HG02981 (cell line): ENCODE data around the gene ATXN7L3B.
"Not testable (repeated sequence)": the region's sequence is repeated elsewhere in the genome, so short reads cannot be mapped to it uniquely, and the experiment has no call there.

Experiments used
- ATAC-seq: cut with Tn5 transposase; IDR thresholded peaks from one replicate; pipeline ENCODE4 v1.9.1; 2021; ENCODE audit warnings: mild to moderate bottlenecking, moderate library complexity; ENCODE audit not compliant: unreplicated experiment

The ATXN7L3B gene, protein sequence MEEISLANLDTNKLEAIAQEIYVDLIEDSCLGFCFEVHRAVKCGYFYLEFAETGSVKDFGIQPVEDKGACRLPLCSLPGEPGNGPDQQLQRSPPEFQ

DNA sequence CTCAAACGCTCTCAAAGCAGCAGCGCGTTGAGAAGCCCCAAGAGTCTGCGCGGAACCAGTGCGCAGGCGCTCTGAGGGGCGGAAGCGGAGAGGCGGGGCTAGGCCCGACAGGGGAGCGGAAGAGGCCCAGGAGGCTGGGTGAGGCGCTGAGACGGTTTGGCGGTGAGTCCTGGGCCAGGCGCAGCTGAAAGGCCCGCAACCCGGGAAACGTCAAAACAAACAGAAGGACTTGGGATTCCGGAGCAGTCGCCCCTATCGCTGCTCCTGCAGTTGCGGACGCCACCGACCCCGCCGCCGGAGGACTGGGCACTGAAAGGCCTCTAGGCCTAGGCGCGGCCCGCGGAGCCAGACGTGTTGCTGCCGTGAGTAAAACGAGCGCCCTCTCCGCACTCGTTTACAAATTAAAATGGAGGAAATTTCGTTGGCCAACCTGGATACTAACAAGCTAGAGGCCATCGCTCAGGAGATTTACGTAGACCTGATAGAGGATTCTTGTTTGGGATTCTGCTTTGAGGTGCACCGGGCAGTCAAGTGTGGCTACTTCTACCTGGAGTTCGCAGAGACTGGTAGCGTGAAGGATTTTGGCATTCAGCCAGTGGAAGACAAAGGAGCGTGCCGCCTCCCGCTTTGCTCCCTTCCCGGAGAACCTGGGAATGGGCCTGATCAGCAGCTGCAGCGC, at the start of gene ATXN7L3B:
ATXN7L3B (plus strand) TSS at position 129 of the 679 bp plus-strand sequence; CDS start at position 407, 278 bp downstream.
- peak; percentile 94 for ATAC-seq

DNA sequence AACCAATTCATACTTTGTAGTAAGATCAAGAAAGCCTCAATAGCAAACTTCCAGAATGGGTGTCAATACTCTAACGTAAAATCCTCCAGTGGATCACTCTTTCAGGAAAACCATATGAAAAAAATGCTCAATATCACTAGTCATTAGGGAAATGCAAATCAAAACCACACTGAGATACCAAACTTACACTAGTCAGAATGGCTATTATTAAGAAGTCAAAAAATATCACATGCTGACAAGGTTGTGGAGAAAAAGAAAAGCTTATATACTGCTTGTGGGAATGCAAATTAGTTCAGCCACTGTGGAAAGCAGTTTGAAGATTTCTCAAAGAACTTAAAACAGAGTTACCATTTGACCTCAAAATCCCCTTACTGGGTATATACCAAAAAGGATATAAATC, 49.5 kb upstream of the ATXN7L3B start:
- peak; percentile 53 for ATAC-seq

DNA sequence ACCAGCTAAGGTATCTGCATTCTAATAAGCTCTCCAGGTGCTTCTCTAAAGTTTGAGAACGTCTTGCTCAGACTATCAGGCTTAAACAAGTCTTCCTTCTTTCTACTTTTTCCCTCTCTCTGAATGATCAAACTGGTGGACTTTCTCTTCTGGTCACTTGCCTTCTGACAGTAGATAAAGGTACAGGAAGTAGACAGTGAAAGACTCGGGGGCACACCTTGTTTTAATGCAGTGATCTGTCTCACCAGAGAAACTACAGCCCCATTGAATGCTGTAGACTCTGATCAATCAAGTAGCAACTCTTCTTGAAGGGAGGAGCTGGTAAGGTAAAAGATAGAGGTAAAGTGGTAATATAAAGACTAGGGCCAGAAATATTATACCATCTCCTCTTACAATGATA, 48.1 kb upstream of the ATXN7L3B start:
- no peak for ATAC-seq

DNA sequence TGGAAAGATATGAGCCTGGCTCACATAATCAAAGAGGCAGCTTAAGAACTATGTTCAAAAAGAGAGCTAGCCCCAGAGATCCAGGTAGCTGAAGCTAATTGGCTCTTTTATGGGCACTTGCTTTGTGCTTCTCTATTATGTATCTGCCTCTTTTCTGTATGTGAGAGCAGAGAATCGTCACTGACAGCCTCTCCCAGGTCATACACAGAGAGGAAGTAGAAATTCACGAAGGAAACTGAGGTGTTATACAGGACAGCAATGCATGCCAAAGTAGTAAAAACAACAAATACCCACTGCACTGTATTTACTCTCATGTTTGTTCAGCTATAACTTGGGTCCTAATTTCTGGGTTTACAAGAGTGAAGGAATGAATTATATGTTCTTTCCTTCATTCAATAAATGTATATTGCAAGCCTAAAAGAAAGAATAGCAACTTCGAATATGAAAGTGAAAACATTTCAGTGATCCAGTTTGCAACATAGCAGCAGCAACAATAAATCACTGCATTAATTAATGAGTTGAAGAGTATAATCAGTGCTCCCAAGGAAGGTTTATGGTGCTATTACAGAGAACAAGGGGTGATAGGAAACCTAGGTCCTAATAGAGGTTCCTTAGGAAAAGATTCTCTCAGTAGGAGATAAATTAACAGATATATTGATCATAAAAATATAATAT, 47.1 kb upstream of the ATXN7L3B start:
- peak; percentile 77 for ATAC-seq

DNA sequence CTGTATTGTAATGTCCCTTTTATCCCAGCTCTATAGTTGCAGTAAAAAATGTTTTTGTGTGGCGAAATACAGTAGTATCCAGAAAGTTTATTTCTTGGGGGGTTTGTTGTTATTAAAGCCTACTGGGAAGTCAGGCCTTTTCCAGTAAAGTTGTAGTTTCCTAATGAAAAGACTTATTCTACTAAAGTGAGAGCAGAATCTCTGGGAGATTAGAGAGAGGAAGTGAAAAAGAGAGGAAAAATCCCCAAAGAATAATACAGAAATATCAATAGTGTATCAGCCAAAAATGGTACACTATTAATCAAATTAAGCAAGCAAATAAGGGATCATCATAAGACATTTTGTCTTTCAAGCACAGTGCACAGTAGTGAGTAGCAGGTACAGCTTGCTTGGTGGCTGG, 46.3 kb upstream of the ATXN7L3B start:
- no peak for ATAC-seq

DNA sequence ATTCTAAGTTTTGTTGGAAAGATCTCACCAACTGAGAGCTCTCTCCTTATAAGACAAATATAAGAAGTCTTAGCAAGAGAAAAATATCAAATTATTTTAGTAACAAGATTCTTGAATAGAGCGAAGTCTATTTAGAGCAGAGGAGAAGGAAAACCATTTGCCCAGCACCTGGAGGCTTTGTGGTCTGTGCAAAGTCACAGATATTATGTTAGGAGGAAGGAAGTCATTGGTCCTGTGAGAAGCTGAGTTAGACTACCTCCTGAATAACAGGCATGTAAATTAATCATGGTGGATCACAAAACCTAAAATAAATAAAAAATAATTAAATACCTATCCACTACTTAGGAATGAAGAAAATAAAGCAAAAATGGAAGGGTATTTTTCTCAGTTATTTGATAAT, 38.4 kb upstream of the ATXN7L3B start:
- no peak for ATAC-seq

DNA sequence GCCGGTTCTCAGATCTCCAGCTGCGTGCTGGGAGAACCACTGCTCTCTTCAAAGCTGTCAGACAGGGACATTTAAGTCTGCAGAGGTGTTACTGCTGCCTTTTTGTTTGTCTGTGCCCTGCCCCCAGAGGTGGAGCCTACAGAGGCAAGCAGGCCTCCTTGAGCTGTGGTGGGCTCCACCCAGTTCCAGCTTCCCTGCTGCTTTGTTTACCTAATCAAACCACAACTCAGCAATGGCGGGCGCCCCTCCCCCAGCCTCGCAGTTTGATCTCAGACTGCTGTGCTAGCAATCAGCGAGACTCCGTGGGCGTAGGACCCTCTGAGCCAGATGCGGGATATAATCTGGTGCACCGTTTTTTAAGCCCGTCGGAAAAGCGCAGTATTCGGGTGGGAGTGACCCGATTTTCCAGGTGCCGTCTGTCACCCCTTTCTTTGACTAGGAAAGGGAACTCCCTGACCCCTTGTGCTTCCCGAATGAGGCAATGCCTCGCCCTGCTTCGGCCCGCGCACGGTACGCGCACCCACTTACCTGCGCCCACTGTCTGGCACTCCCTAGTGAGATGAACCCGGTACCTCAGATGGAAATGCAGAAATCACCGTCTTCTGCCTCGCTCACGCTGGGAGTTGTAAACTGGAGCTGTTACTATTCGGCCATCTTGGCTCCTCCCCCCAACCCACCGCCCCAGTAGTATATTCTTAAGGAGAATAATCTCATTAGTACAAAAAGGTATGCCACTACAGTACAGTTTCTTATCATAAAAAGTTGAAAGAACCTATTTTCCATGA, 28.6 kb upstream of the ATXN7L3B start:
- not testable (repeated sequence) for ATAC-seq

DNA sequence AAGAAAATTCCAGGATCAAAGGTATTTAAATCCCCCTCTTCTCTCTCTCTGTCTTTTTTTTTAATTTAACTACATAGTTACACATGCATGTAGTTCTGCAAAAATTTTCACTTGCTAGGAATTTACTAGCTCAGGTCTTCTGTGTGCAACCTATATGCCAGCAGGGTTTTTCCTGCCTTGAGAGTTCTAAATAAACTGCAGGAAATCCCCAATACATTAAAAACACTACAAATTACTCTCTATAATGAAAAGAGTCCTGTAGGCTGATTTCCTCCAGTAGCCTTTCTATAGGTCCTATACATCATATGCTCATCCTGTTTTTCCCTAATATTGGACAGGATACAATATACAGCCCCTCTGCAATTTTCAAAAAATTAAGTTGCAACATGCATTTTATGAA, 27.7 kb upstream of the ATXN7L3B start:
- no peak for ATAC-seq

DNA sequence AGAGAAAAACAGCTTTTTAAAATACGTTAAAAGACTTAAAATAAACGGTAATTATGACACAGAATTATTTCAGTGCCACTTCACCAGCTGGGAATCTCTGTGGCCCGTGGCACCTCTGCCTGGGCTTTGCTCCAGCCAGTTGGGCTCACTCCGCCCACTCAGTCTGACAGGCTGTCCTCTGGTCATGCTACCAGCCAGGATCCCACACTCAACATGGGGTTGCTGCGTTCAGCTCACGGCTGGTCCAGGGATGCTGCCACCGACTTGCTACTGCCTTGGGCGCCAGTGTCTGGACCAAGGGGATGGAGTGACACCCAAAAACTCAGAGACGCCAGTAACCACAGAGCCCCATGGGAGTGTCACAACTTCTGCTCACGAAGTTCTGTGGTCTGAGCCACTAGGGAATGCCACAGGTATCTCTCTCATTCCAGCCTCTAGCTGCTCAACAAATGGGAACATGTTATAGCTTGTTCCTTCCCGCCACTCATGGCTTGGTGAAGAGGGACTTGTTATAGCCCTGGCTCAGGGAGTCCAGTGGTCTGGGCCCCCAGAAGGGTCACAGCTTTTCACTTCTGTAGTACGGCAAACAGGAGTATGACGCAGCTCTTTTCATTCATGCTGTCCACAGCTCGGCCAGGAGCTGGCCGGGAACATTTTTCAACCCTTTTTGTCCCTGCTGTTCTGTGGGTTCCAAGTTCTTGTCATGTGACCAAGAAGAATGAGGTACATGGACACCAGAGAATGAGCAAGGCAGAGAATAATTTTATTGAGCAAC, 23.4 kb upstream of the ATXN7L3B start:
- no peak for ATAC-seq

DNA sequence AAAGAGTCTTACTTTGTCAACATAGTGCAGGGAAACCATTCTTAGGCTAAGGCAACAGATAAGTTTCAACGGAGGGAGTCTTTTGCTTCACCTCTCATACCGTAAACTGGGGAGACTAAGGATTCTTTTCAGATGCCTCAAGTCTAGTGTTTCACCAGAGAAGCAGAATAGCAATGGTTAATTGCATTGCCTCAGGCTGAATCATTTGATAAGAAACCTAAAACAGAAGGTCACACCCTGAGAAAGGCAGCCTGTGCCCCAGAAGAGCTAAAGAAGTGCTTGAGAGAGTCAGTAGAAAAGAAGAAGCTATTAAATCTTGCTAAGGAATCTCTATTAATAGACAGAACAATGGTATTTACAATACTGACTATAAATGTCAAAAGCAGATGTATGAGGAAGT, 21.8 kb upstream of the ATXN7L3B start:
- ATAC-seq, result no peak

DNA sequence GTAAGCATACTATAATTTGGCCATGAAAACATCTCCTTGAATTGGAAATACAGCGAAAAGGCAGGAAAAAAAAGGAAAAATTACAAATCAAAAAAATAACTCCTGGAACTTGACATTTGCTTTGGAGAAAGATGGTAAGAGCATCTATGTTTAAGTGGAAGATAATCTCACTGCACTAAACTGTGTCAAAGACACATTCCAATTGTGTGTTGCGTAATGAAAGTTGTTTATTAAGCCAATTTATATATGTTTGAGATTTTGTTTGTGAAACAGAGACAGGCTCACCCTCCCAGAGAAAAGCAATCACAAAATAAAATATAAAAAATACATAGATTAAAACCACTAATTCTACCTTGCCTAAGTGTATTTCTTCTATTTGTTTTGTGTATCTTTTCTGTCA, 11.1 kb upstream of the ATXN7L3B start:
- no peak for ATAC-seq

DNA sequence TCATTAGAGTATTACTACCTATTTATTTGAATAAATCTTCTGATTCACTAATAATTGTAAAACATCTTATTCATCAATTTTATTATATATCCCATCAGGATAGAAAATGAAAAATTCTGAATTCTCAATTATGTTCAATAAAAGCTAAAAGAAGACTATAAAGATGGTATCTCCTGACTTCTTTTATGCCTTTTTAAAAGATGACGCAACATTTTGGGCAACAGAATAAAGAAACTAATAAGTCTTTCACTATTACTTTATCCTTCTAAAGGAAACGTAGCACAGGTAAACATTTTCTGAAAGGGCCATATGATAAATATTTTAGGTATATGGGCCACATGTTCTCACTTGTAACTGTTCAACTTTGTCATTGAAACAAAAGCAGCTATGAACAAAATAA, 10.1 kb upstream of the ATXN7L3B start:
- no peak for ATAC-seq

DNA sequence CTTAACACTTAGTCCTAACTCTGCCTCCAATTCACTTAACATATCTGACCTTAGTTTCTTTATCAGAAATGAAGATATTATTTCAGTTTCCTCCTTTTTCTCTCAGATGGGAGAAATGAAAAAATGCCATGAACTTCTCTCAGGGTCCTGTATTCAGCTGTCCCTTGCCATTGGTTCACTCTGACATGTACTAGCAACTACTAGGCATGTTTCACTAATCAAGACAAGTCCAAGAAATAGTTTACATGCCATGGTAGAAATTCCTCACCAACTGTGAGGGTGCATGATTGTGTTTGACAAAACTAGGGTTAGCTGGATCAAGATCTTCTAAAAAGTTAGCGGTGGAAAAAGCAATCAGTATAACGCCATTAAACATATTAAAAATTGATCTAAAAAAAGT, 7.0 kb upstream of the ATXN7L3B start:
- no peak for ATAC-seq

DNA sequence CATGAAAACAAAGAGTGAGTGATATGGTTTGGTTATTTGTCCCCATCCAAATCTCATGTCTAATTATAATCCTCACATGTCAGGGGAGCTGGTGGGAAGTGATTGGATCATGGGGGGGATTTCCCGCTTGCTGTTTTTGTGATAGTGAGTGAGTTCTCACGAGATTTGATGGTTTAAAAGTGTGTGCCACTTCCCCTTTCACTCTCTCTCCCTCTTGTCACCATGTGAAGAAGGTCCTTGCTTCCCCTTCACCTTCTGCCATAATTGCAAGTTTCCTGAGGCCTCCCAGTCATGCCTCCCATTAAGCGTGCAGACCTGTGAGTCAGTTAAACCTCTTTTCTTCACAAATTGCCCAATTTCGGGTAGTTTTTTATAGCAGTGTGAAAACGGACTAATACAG, 2.1 kb upstream of the ATXN7L3B start:
- no peak for ATAC-seq

DNA sequence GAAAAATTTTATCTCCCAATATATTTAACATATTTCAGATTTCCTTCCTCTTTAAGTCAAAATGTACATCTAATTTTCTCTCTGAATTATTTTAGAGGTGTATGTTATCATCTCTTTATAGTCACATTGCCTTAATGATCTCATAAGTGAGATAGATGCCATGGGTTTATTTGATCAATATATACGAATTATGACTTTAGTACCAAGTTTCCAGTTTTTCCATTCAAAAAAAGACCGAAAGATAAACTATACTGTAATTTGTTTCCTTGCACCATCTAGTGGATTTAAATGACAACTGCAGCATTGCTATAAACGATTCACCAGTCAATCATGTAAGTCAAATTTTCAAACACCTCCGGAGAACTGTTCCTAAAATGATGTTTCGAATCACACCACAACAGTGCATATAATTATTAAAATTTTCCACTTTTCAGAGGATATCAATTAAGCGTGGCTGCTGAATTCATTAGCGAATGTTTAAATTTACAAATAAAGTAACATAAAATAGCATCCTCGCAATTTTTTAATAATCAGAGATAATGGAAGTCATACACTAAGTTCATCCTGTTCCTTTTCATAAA, 419 bp upstream of the ATXN7L3B start:
- ATAC-seq, result peak; percentile 53

DNA sequence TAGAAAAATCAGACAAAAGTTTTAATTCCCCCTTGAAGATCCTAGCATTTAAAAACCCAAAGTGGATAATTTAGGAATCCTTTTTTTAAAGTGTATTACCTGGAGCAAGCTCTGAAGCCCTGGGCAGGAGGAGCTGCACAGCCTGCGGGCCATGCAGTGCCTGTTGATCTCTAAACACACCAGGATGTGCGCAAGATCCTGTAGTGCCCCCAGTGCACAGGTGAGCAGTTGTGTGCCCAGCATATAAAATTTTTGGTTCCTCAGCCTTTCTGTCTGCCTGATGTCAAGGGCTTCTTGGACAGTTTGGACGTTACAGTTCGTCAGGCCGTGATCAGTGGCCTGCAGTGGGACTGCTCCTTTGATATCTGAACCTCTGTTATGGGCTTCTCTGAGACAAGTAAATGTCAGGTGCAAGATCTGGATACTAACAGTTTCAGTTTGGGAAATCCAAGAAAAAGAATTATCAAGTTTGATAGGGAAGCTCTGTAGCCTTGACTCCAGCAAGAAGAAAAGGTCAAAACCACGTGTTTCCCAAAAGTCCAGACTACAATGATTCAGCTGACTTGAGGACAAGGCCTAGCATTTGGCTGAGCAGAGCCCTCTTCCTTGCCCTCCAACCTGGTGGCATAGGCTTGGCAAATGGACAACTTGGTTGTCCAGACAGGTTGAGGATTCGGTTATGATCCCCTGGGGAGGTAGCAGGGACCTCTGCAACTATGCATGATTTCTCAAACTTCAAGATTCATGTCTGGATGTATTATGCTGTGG, 1.0 kb downstream of the ATXN7L3B start:
- no peak for ATAC-seq

DNA sequence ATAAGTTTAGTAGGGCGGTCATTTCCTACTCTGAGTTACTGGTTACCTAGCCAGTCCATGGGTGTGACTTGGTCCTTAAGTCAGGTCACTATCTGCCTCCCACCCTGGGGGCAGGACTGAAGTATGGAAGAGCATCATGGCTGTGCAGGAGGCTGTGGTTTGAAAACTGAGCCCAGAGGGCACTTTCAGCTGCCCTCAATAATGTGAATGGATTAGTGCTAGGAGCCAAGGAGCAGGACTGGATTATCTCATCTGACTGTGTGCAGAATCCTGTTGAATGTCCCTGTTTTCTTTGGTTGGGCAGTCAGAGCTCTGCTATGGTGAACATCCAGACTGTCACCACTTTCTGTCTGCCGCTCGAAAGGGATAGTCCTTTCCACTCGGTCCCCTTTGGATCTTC, 1.6 kb downstream of the ATXN7L3B start:
- no peak for ATAC-seq

DNA sequence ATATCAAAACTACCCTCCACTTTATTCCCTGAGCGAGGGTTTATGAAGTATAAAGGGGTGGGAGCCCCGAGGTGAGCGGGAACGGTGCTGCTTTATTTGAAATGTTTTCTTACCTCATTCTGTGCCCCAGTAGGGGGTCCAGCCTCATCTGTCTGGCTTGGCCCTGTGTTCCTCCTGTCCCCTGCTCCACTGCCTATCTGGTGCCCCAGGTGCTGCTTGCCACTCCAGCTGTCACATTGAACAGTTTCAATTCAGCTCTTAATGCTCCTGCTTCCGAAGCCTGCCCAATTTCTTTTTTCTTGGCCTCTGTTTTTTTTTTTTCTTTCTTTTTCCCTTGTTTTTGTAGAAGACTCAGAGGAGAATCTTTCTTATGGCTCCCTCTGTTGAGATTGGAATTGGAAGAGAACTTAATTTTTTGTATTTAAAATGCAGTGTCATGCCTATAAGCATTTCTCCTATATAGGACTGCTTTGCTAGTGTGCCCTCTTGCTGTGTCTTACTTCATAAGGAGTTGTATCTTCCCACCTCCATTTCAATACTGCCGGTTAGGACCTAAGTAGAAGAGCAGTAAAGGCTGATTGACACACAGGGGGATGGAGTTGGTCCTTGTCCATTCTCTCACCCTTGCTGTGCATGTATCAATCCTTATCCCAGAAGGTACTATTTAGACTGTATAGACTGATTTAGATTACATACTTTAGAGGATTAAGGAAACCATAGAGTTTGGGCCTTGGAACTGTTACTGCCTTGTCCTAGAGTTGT, 2.3 kb downstream of the ATXN7L3B start:
- ATAC-seq, result no peak

DNA sequence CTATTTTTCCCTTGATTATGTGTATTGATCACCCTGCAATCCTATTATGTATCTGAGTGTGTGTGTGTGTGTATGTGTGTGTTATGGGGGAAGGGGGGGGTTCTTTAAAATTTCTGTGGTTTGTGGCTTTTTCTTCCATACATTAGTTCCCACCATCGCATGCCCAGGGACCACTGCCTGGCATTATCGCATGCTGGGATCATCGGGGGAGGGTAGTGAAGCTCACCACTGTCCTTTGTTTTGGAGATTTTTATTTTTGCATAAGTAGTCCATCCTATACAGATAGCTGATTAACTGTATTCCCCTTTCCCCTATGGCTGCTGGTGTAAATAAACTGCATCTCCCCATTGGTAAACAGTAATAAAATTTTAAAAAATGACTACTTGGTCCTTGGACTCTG, 3.4 kb downstream of the ATXN7L3B start:
- no peak for ATAC-seq
